ENCODE measurements around the gene WDR12. TPM values are rescaled to one million over a fixed set of nuclear protein-coding genes. Genes with fewer than 3 reads are reported as not detected.

The WDR12 gene
- polyA plus RNA-seq, 1 of the 3 experiments (the other 2 are of a cell fraction): 21.2 TPM

- WGBS (ENCODE audit: low lambda C conversion rate): 100% methylated on average over 1 of the region's 1 CpG
- Histone ChIP-seq H3K27me3 (ENCODE audit: insufficient read depth) (no peaks in the 10 kb centered on the region), H3F3A (replicated peaks; ENCODE audit: insufficient read depth) (no peaks in the 10 kb centered on the region), H4K20me1 (ENCODE audit: insufficient read depth) (no peaks in the 10 kb centered on the region), H3K27ac (ENCODE audit: low read depth in 2 of 2, low read length in 1 of 2) (no peak overlapping the region), H3K4me2 (no peak overlapping the region), H2AFZ (ENCODE audit: low read depth) (no peak overlapping the region), H3K9me2 (no peaks in the 10 kb centered on the region), H3K4me1 (ENCODE audit: control insufficient read depth in 1 of 2, insufficient read depth in 2 of 2, low read depth in 1 of 2, low read length in 1 of 2) (no peaks in the 10 kb centered on the region), H3K4me3 (ENCODE audit: low read depth in 2 of 2, low read length in 1 of 2) (no peak overlapping the region), H3K36me3 (replicated peaks in 1 of 2; ENCODE audit: control insufficient read depth in 1 of 2, insufficient read depth in 2 of 2, low read length in 1 of 2) (no peaks in the 10 kb centered on the region), H3K9me3 (no peaks in the 10 kb centered on the region), H3K79me2 (ENCODE audit: insufficient read depth) (no peaks in the 10 kb centered on the region), H3K9ac (no peak overlapping the region)
- TF ChIP-seq ZBTB33 (IDR thresholded peaks at IDR 0.05; ENCODE audit: borderline replicate concordance, low read depth) (no peak), REST (IDR thresholded peaks at IDR 0.05; ENCODE audit: low read depth, low read length) (no peak), YY1 (IDR thresholded peaks at IDR 0.05; ENCODE audit: low read depth) (no peak)
- TF ChIP-seq, protein P1, sequence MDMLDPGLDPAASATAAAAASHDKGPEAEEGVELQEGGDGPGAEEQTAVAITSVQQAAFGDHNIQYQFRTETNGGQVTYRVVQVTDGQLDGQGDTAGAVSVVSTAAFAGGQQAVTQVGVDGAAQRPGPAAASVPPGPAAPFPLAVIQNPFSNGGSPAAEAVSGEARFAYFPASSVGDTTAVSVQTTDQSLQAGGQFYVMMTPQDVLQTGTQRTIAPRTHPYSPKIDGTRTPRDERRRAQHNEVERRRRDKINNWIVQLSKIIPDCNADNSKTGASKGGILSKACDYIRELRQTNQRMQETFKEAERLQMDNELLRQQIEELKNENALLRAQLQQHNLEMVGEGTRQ (IDR thresholded peaks at IDR 0.05; ENCODE audit: borderline replicate concordance, low read depth, low read length): no peak
- CTCF ChIA-PET: interaction anchor here (1.2 kb wide), 1 partner anchor 66 kb away, joined by 3 read pairs; no protein-coding TSS in a partner anchor
- POLR2A ChIA-PET: no interaction called here
- no peak for DNase-seq
Measured at GRCh38 chr2:202824901-202825300, 86.6 kb downstream of the WDR12 start.

Other genes starting within 250 kb of the WDR12 start
- 3.7 and 5.9 TPM in 2 replicates for gene ICA1L, start 39.9 kb downstream of the WDR12 start, polyA plus RNA-seq (2012; rRNA removed)
- gene CARF, start 602 bp upstream of the WDR12 start, polyA plus RNA-seq (2012; rRNA removed): 4.6 and 8.3 TPM in 2 replicates
- 3.3 and 6.2 TPM in 2 replicates for gene NBEAL1, start 103.2 kb upstream of the WDR12 start, polyA plus RNA-seq (2012; rRNA removed)